Stimulated activated CD8-positive, alpha-beta memory T cell treated with anti-CD3 and anti-CD28 coated beads, Interleukin-4, amount 100 ng/mL, for 4 hours (primary cell): ENCODE data around the gene GM2A.
"Not testable (repeated sequence)": the region's sequence is repeated elsewhere in the genome, so short reads cannot be mapped to it uniquely, and the experiment has no call there.

Source experiments
- DNase-seq, 2 donors: peaks; one replicate each; pipeline ENCODE4 v3.0.0-alpha.2; 2020; ENCODE audit warnings: low read depth in 2 of 2, low spot score in 1 of 2

GM2A gene

GRCh38 chr5:151227918-151228447 lies 25.0 kb upstream of the GM2A start:
- DNase-seq = no peak

- DNase-seq = no peak
These were observed 24.0 kb upstream of the GM2A start for GRCh38 chr5:151228986-151229385.

- DNase-seq = no peak
These were observed 22.8 kb upstream of the GM2A start for GRCh38 chr5:151230048-151230680.

DNA sequence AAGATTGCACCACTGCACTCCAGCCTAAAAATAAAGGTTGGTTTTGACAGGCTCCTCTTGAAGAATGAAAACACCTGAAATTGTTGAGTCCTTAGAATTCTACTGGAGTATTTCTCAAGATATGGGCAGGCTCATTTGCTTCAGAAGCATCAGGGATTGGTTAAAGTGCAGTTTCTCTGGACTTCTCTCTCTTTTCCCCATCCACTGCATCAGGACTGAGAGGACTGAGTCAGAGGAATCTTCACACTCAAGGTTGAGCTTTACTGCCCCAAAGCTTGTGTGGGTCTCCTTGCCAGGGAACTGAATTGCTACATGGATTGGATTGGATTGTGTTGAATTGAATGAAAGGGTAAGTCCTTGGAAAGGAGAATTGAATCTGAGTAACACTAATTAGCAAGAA lies 21.6 kb upstream of the GM2A start:
- no peak for DNase-seq

- DNase-seq = no peak
These were observed 19.3 kb upstream of the GM2A start for GRCh38 chr5:151233616-151234085.

- no peak for DNase-seq
These were observed 18.3 kb upstream of the GM2A start for GRCh38 chr5:151234476-151235238.

DNA sequence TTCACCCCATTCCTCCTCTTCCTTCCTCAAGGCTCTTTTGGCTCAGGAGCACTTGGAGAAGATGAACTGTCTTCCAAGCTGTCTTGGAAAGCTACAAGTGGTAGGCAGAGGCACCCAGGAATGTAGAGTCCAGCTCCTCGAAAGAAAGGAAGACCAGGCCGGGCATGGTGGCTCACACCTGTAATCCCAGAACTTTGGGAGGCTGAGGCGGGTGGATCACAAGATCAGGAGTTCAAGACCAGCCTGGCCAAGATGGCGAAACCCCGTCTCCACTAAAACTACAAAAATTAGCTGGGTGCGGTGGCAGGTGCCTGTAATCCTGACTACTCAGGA lies 17.8 kb upstream of the GM2A start:
- DNase-seq = not testable (repeated sequence)

- DNase-seq = no peak
These were observed 16.1 kb upstream of the GM2A start for GRCh38 chr5:151236888-151237287.

DNA sequence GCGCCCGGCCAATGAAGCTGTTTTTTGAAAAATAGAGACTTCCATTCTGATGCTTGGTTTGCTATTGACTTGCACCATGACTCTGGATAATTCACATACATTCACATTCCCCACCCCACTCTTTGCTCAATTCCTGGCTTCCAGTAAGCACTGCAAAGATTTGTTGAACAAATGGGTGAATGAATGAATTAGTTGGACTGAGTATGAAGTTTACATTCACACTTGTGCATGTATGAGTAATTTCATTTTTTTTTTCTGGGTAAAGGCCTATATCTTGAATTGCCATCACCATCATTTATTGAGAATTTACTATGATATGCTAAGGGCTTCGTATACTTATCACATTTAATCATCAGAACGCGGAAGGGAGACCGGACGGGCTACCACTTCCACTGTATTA lies 15.3 kb upstream of the GM2A start:
- DNase-seq = no peak

DNA sequence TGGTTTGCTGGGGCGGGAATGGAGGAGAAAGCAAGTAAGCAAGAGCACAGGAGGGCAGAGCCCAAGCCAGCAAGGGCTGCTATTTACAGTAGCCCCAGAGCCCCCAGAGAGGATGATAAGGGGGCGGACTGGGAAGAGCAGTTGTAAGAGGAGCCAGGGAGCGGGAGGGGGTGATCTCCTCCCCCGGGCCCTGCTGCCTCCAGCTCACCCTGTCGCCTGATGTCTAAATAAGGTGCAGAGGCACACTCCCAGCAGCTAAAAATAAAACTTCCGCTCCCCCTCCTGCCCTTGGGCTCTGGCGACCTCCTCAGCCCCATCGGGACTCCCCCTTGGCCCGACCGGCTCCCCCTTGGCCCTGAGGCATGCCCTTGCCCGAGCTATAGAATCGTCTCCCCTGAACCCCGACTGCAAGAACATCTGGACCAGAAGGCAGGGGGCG lies 14.7 kb upstream of the GM2A start:
- no peak for DNase-seq

GRCh38 chr5:151239237-151239861 lies 13.6 kb upstream of the GM2A start:
- DNase-seq = no peak

DNA sequence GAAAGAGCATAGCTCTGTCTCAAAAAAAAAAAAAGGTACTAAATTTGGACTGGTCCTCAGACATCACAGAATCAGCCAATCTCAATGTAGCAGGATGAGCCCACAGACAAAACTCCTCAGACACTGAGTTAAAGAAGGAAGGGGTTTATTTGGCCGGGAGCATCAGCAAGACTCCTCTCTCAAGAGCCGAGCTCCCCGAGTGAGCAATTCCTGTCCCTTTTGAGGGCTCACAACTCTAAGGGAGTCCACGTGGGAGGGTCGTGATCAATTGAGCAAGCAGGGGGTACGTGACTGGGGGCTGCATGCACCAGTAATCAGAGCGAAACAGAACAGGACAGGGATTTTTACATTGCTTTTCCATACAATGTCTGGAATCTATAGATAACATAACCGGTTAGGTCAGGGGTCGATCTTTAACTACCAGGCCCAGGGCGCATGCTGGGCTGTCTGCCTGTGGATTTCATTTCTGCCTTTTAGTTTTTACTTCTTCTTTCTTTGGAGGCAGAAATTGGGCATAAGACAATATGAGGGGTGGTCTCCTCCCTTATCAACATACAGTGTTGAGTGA lies 12.6 kb upstream of the GM2A start:
- DNase-seq = not testable (repeated sequence)

- no peak for DNase-seq
These were observed 11.9 kb upstream of the GM2A start for GRCh38 chr5:151240924-151241635.

DNA sequence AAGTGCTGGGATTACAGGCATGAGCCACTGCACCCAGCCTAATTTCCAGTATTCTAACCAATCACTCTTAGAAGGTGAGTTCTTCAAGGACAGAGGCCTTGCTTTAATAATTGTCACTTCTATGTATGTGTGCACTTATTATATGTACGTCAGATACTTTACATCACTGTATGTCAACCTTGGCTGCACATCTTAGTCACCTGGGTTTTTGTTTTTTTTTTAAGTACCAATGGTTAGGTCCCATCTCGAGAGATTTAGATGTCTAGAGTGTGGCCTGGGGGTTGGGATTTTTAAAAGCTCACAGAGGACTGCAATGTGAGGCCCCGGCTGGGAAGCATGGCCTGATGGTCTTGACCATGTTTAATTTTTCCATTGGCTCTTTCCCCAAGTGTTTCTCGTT lies 9.9 kb upstream of the GM2A start:
- no peak for DNase-seq

- DNase-seq = no peak
These were observed 9.4 kb upstream of the GM2A start for GRCh38 chr5:151243564-151243963.

GRCh38 chr5:151244206-151244605 lies 8.8 kb upstream of the GM2A start:
- no peak for DNase-seq

DNA sequence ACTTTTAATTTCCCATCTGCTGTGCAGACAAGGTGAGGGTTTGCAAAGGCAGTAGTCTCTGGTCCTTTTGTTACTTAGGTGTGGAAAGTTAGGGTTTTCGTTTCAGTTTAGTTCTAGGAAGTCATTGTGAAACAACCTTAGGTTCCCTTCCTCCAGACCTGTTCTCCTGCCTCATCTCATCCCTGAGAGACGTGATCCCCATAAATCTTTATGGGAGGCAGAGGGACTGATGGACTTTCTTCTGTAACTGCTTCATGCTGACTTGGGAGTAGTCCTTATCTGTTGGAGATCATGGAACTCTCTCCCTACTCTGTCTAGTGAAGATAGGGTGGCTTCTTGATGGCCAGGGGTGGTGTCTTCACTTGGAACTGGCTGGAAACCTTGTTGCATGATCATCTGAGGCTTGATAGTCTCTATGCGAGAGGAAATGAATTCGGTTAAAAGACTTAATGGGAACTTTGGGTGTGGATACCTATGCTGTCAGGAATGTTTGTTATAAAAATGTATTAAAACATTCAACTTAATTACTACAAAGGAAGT lies 7.2 kb upstream of the GM2A start:
- DNase-seq = no peak

DNA sequence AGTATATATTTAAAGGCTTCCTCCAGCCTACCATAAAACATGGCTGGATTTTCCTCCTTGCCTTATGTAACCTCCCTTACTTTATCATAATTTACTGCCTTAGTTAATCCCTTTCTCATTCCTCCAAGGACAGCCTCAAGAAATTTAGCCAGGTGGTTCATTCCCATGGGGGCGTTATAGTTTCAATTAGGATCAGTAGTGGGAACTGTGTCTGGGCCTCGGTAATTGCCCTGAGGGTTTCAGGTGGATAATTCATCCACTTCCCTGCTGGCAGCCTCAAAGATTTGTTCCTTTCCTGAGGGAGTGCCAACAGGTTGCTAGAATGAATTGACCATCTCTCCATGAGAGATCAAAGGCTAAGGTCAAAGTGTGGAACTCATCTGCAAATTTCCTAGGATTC lies 4.3 kb upstream of the GM2A start:
- DNase-seq = no peak

- DNase-seq = no peak
These were observed 3.7 kb upstream of the GM2A start for GRCh38 chr5:151249281-151249680.

DNA sequence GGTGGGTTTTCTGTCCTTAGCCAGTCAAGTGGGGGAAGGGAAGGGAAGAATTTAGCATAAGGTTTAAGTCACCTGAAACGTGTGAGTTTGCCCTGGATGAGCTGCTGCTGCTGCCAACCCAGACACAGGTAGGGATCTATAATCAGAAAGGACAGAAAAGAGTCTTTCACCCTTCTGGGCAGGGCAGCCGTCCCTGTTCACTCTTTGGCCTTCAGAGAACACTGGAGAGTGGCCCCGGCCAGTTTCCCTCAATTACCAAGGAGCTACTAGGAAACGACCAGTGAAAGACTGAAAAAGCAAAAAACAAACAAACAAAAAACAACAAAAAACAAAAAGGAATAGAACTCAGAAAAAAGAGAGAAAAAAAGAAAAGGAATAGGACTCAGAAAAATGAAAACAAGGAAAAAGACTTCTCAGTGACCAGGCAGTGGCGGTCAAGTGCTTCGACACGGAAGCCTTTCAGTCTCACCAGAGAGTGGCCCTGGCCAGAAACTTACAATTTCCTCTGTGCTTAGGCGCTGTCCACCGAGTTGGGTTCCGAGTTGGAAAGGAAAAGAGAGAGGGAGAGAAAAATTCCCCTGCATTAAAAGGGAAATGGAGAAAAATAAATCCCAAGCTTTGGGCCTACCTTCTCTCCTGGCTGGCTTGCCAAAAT lies 2.5 kb upstream of the GM2A start:
- DNase-seq = no peak
